GM18511 (cell line): ENCODE measurements around the gene IL17RD.
"Not testable (repeated sequence)": the region's sequence is repeated elsewhere in the genome, so short reads cannot be mapped to it uniquely, and the experiment has no call there.

Source experiments
- ATAC-seq: cut with Tn5 transposase; IDR thresholded peaks from one replicate; pipeline ENCODE4 v1.9.1; 2021; ENCODE audit warnings: mild to moderate bottlenecking, moderate library complexity; ENCODE audit not compliant: unreplicated experiment

The IL17RD gene

DNA sequence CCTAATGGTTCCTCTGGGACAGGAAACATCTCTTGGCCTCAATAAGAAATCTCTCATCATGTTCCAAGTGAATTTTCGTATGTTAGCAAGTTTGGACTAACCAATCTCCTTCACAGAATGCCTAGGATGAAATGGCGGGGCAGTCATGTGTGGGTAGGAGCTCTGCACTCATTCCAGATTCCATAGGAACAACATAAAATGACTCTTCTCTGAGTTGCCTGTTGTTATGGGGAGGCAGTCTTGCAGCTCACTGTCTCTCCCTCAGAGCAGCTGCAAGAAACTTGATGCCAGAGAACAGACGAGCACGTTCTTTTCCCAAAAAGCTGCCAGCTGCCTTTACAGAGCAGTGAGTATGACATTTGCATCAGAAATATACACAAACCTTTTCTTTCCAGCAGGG is 70.6 kb downstream of the IL17RD start:
- ATAC-seq: no peak

- ATAC-seq: no peak
These were observed 71.1 kb downstream of the IL17RD start for GRCh38 chr3:57093971-57094535.

DNA sequence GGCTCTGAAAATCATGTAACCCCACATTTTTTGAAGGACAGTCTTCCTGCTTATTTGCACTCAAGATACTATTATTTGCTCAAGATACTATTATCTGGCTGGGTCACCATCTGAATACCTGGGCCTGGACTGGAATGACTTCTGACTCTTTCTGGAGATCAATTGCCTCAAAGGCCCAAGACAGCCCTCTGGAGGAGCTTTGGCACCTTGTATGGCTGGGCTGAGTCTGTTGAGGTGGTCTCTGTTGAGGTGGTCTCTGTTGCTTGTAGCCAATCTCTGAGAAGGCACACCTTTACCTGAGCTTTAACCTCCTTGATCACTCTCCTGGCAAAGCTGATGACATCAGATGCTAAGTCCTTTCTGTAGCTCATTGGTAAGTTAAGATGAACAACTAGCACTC is 71.7 kb downstream of the IL17RD start:
- ATAC-seq: no peak

- no peak for ATAC-seq
These were observed 73.5 kb downstream of the IL17RD start for GRCh38 chr3:57091521-57092273.

GRCh38 chr3:57089043-57089442 is 76.1 kb downstream of the IL17RD start:
- no peak for ATAC-seq

DNA sequence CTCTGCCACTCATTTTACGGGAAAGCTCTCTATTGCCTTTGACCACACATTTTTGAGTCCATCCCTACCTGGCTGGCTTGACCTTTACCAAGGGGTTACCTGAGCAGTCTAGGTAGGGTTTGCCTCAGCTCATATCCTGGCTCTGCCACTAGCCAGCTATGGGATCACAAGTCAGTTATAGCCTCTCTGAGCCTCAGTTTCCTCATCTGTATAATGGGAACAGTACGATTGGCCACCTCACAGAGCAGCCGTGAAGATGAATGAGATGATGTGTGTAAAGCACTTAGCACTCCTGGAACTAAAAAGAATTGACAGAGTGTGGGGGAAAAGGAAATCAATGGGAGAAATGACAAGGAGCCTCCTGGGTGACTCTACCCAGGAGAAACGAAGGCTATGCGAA is 76.7 kb downstream of the IL17RD start:
- ATAC-seq: no peak

DNA sequence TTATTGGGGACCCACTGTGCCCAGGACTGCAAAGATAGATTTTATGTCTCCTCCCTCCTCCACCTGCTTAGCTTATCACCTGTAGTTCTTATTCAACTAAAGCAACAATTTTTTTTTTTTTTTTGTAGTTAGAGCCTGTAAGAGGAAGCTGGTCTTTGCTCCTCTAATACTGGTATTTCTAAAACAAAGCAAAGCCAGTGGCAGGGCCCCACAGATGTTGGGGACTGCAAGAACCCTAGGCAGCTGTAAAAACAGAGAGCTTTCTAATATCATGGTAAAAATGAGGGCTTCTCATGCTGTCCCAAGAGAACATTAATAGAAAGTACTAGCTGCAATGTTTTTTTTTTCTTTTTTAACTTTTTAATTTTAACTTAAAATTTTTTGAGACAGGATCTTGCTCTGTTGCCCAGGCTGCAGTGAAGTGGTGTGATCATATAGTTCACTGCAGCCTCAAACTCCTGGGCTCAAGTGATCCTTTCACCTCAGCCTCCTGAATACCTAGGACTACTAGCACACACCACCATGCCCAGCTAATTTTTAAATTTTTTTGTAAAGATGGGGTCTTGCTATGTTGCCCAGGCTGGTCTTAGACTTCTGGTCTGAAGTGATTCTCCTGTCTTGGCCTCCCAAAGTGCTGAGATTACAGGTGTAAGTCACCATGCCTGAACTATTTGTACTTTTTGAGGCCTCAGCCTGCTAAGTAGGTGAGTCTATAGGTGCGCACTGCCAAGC is 77.6 kb downstream of the IL17RD start:
- ATAC-seq: no peak

- no peak for ATAC-seq
These were observed 79.0 kb downstream of the IL17RD start for GRCh38 chr3:57086201-57086600.

DNA sequence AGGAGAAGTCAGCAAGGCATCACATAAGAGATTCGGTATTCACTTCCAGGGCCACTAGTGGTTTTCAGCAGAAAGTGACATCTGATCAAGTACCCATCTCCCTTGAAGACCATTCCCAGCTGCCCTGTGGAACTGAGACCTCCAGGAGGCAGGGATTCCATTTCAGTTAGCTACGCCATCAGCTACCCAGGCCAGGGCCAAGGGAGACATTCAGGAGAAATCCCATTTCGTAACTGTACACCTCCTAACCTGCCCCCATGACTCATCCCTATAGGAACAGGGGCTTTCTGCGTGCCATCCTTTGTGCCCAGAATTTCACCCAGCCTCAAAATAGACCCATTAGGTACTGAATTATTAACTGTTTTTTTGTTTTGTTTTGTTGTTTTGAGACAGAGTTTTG is 79.9 kb downstream of the IL17RD start:
- no peak for ATAC-seq

GRCh38 chr3:57083266-57083995 is 81.7 kb downstream of the IL17RD start:
- ATAC-seq: not testable (repeated sequence)

DNA sequence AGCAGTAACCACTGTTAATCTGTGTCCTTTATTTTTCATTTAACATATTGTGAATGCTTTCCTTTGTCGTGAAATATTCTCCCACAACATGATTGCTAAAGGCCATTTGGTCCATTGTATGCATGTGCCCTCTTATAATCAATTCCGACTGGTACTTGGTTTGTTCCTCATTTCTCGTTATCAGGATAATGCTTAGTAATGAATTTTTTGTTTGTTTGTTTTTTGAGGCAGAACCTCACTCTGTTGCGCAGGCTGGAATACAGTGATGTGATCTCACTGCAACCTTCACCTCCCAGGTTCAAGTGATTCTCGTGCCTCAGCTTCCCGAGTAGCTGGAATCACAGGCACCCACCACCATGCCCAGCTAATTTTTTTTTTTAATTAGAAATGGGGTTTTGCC is 82.7 kb downstream of the IL17RD start:
- no peak for ATAC-seq

DNA sequence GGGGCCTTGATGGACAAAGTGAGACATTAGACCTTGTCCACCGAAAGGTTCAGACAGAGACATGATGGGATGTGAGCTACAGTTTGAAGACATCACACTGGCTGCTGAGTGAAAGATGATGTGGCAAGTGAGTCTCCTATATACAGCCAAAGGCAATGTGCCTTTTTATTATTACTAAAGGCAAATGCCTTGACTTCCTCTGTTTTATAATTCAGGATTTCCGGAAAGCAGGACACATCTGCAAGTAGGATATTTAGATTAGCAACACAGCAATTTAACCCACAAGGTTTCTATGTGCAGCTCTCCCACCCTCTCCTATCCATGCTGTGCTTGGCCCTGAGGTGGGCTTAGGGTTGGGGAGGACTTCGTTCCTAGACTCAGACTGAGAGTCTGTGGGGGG is 84.0 kb downstream of the IL17RD start:
- ATAC-seq: no peak

- ATAC-seq: no peak
These were observed 85.0 kb downstream of the IL17RD start for GRCh38 chr3:57080171-57080570.

DNA sequence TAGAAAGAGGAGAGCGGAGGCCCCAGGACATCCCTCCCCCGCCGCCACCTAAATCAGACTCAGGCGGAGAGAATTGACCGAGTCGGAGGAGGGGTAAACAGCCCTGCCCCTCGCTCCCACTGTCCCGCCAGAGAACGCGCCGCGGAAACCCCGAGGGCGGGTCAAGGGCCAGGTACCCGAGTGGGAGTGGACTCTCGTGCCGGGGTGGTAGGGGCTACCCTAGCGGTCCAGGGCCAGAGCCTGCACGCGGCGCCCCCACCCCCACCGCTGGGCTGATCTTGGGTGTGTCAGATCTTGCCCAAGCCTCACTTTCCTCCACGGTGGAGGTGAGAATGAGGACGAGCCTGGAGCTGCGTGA is 85.7 kb downstream of the IL17RD start:
- no peak for ATAC-seq

DNA sequence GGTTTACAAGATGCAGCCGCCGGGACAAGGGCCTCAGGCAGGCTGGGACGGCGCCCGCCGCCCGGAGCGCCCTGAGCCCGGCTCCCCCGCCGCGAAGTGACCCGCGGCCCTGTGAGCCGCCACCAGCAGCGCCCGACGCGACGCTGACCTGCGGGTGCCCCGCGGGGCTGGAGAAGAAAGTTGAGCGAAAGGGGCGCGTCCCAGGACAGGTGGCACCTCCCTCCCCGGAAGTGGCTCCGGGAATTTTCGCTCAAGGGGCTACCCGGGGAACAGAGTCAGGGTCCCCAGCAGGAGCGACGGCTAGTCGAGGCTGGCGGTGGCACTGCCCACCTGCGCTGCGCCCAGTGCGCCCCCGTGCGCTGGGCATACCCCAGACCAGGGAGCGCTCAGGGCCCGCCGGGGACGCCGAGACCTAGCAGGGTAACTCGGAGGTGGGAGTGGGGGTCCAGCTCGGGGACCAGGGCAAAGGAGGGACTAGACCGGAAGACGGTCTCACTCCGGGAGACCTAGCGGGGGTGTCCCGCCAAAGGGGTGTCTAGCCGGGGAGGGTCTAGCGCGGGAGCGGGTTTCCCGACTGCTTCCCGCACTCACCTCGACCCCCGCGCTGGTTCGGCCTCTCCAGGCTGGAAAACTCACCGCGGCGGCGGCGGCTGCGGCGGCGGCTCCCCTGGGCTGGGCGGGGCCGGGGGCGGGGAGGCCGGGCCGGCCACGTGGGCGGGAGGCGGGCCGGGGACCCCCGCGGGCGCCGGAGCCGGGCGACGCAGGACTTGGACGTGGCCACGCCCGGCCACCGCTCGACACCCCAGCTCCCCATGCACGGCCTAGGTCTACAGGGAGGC is 86.3 kb downstream of the IL17RD start:
- peak; percentile 52 for ATAC-seq

DNA sequence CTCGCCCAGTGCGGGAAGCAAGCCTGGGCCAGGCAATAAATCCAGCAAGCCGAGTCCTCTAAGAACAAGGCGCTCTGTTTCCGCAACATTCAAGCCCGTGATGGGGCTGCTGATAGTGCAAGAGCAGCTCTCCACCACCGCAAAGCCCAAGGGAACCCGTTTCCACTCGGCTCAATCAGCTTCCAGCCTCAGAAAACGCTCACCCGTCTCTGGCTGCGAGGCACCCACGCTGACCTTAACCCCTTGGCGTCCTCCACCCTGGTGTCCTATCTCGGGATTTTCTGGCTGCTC is 86.9 kb downstream of the IL17RD start:
- peak; percentile 67 for ATAC-seq

DNA sequence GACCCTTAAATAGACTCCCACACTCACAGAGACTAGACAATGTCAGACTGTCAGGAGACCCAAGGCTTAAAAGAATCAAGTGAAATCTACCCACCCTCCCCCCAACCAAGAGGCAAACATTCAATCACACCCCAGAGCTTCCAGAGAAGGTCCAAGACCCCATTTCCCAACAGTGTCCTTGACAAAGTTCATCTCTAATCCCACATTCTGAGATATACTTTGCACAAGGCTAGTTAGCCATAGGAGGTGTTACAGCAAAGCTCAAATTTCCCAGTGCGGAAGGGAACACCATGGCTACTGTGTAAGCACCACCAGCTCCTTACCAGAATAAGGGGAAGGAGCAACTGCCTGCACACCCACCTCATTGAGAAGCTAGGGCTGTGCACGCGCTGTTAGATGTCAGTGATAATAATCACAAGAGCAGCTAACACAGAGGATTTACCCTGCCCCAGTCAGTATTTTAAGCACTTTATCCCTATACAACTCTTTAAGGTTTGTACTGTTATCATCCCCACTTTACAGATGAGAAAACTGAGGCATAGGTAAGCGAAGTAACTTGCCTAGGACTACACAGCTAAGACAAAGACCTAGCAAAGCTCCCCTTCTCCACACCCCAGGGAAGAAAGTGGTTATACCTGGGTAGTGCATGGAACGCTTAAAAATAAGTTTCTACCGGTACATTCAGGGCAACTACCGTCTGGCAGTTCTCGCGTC is 87.4 kb downstream of the IL17RD start:
- ATAC-seq: no peak

DNA sequence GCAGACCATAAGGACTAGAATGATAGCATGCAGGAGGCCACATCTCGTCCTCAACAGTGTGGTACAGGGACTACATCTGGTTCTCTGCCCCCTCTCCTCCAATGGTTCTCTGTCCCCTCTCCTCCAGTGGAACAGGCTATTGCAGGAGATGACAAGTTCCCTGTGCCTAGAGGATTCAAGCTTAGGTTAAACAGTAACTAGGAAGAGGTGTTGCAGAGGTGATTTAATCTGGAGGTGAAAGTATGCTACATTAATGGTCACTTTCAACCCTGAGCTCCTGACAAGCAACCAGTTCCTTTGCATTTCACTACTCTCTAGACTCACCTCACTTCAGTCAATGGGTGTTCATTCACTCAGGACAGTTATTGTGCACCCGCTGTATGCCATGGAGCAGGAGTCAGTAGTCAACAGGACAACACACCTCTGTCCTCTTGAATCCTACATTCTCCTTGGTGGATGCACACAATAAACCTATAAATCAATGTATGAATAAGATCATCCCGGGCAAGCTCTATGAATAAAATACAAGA is 88.7 kb downstream of the IL17RD start:
- ATAC-seq: no peak

DNA sequence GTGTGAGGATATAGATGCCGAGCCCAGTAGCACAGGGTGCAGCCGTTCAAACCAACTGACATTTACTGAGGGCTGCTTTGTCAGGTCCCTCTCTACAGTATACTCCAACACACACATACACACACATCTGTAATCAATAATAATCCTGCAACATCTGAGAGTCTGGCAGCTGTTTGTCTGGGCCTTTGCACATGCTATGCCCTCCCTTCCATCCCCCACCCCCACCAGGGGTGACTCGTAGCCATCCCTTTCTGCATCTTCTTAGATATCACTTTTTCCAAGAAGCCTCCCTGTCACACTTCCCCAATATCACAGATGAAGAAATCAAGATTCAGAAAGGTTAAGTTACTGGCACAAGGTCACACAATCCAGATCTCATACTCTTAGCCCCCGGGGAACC is 91.0 kb downstream of the IL17RD start:
- no peak for ATAC-seq

GRCh38 chr3:57073628-57074027 is 91.5 kb downstream of the IL17RD start:
- ATAC-seq: no peak
